ENCODE data around the gene TARBP1.

DNA sequence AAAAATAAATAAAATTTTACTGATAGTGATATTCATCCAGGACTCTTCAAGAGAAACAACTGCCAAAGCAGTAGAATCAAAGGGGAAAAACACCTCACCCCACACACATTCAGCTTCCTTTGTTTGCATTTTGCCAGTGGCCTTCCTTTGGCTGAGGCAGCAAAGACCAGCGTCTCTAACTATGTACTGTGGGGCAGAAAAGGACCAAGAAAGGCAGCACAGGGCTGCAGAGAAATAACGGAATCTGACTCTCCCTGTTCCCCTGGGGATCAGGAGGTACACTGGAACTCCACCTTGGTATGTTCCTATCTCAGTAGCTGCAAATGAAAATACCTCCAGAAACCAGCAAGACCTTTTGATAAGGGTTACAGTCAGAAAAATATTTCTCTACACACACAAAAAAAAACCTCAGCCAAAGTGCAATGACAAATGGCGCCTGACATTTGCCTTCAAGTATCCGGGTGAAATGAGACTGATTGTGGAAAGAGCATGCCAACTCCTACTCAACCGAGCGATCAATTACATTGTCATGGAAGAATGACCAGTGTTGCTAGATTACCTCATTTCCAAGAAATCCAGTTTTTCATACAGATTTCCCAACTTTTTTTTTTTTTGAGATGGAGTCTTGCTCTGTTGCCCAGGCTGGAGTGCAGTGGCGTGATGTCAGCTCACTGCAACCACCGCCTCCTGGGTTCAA lies 50.9 kb downstream of the TARBP1 start:
- no peak for TF ChIP-seq POLR2A (IDR thresholded peaks at IDR 0.05)
- no peak for TF ChIP-seq CTCF (IDR thresholded peaks at IDR 0.05)

Data from testis (tissue), 2 donors.